Parathyroid adenoma (tissue), 2 donors: ENCODE results near the gene LRRC32.

Experiments used
- H2AFZ ChIP-seq: fragments of 300-600 bp; sonication (generic); one replicate; pipeline ENCODE4 v1.7.0; 2017; ENCODE audit warnings: antibody characterized with exemption, mild to moderate bottlenecking
- H3K27ac ChIP-seq: fragments of 300-600 bp; sonication (generic); one replicate; pipeline ENCODE4 v1.7.0; 2017
- H3K27me3 ChIP-seq: fragments of 300-600 bp; sonication (generic); one replicate; pipeline ENCODE4 v1.7.0; 2017; ENCODE audit warnings: low read length; ENCODE audit not compliant: control insufficient read depth, insufficient read depth
- H3K36me3 ChIP-seq: fragments of 300-600 bp; sonication (generic); one replicate; pipeline ENCODE4 v1.7.0; 2017; ENCODE audit warnings: low read length; ENCODE audit not compliant: control insufficient read depth, insufficient read depth
- H3K4me1 ChIP-seq: fragments of 300-600 bp; sonication (generic); one replicate; pipeline ENCODE4 v1.7.0; 2017; ENCODE audit warnings: control low read depth
- H3K4me2 ChIP-seq: fragments of 300-600 bp; sonication (generic); one replicate; pipeline ENCODE4 v1.7.0; 2017; ENCODE audit warnings: low read length
- H3K4me3 ChIP-seq: fragments of 300-600 bp; sonication (generic); one replicate; pipeline ENCODE4 v1.7.0; 2017; ENCODE audit warnings: low read depth, low read length
- H3K79me2 ChIP-seq: fragments of 300-600 bp; sonication (generic); one replicate; pipeline ENCODE4 v1.7.0; 2017; ENCODE audit warnings: control low read depth
- H3K9ac ChIP-seq: fragments of 300-600 bp; sonication (generic); one replicate; pipeline ENCODE4 v1.7.0; 2017; ENCODE audit warnings: mild to moderate bottlenecking
- H3K9me3 ChIP-seq: fragments of 300-600 bp; sonication (generic); one replicate; pipeline ENCODE4 v1.7.0; 2017; ENCODE audit warnings: low read length; ENCODE audit not compliant: control insufficient read depth
- CTCF ChIP-seq: fragments of 300-600 bp; sonication (generic); IDR thresholded peaks from one replicate; pipeline ENCODE4 v1.7.0; 2017; ENCODE audit warnings: antibody characterized with exemption, mild to moderate bottlenecking
- donor health status: primary hyperparathyroidism.

LRRC32 gene

GRCh38 chr11:76683161-76684095 lies 12.9 kb upstream of the LRRC32 start:
- no peak overlapping the region for H2AFZ ChIP-seq
- no peaks in the 10 kb centered on the region for H3K27me3 ChIP-seq
- no peak overlapping the region for H3K27ac ChIP-seq
- H3K9ac ChIP-seq = no peak overlapping the region
- no peaks in the 10 kb centered on the region for H3K36me3 ChIP-seq
- no peaks in the 10 kb centered on the region for H3K4me1 ChIP-seq
- H3K4me2 ChIP-seq = no peak overlapping the region
- no peak for TF ChIP-seq CTCF
- H3K79me2 ChIP-seq = no peaks in the 10 kb centered on the region
- H3K4me3 ChIP-seq = no peak overlapping the region
- H3K9me3 ChIP-seq = no peaks in the 10 kb centered on the region

GRCh38 chr11:76682684-76683083 lies 12.1 kb upstream of the LRRC32 start:
- Histone ChIP-seq H2AFZ (no peak overlapping the region), H3K4me3 (no peak overlapping the region), H3K9me3 (no peaks in the 10 kb centered on the region), H3K36me3 (no peaks in the 10 kb centered on the region), H3K9ac (no peak overlapping the region), H3K27ac (no peak overlapping the region), H3K4me2 (no peak overlapping the region), H3K4me1 (no peaks in the 10 kb centered on the region), H3K27me3 (no peaks in the 10 kb centered on the region), H3K79me2 (no peaks in the 10 kb centered on the region)
- TF ChIP-seq CTCF = no peak

- Histone ChIP-seq H3K4me2 (no peak overlapping the region), H3K9ac (no peak overlapping the region), H3K79me2 (no peaks in the 10 kb centered on the region), H3K9me3 (no peaks in the 10 kb centered on the region), H3K4me1 (no peaks in the 10 kb centered on the region), H3K27ac (no peak overlapping the region), H2AFZ (no peak overlapping the region), H3K4me3 (no peak overlapping the region), H3K27me3 (no peaks in the 10 kb centered on the region), H3K36me3 (no peaks in the 10 kb centered on the region)
- TF ChIP-seq CTCF = no peak
Observed at GRCh38 chr11:76682106-76682505, 11.6 kb upstream of the LRRC32 start.

- no peak overlapping the region for H3K4me3 ChIP-seq
- H3K9ac ChIP-seq = no peak overlapping the region
- no peaks in the 10 kb centered on the region for H3K79me2 ChIP-seq
- no peaks in the 10 kb centered on the region for H3K27me3 ChIP-seq
- peak; percentile 58 for TF ChIP-seq CTCF
- H2AFZ ChIP-seq = no peak overlapping the region
- no peak overlapping the region for H3K4me2 ChIP-seq
- H3K4me1 ChIP-seq = no peaks in the 10 kb centered on the region
- no peak overlapping the region for H3K27ac ChIP-seq
- H3K9me3 ChIP-seq = no peaks in the 10 kb centered on the region
- no peaks in the 10 kb centered on the region for H3K36me3 ChIP-seq
Observed at GRCh38 chr11:76680518-76681425, 10.2 kb upstream of the LRRC32 start.
